Sigmoid colon (tissue), 4 donors: Measurements from ENCODE around the gene SIVA1.

ENCODE experiments used
- EP300 ChIP-seq, 4 donors: sonication (generic); formaldehyde crosslinking; IDR thresholded peaks; one replicate each; pipeline ENCODE4 v1.6.1; 2017; ENCODE audit warnings: antibody characterized with exemption in 4 of 4
- POLR2A ChIP-seq, 2 donors: fragments of 450-650 bp; IDR thresholded peaks; one replicate each; pipeline ENCODE4 v1.6.1; 2016; ENCODE audit warnings: antibody characterized with exemption in 2 of 2, mild to moderate bottlenecking in 2 of 2, moderate library complexity in 2 of 2
- POLR2AphosphoS5 ChIP-seq, 4 donors: sonication (generic); formaldehyde crosslinking; IDR thresholded peaks; one replicate each; pipeline ENCODE4 v1.6.1; 2017; ENCODE audit warnings: antibody characterized with exemption in 4 of 4
- TF ChIP-seq, protein P1 (sequence below), 4 experiments: fragments of 450-650 bp in 3 of 4; fragments of 200-600 bp in 1 of 4; IDR thresholded peaks; one replicate each; pipeline ENCODE4 v1.5.1; 2016 to 2019; ENCODE audit warnings: antibody characterized with exemption in 4 of 4, mild to moderate bottlenecking in 3 of 4, moderate library complexity in 2 of 4

DNA sequence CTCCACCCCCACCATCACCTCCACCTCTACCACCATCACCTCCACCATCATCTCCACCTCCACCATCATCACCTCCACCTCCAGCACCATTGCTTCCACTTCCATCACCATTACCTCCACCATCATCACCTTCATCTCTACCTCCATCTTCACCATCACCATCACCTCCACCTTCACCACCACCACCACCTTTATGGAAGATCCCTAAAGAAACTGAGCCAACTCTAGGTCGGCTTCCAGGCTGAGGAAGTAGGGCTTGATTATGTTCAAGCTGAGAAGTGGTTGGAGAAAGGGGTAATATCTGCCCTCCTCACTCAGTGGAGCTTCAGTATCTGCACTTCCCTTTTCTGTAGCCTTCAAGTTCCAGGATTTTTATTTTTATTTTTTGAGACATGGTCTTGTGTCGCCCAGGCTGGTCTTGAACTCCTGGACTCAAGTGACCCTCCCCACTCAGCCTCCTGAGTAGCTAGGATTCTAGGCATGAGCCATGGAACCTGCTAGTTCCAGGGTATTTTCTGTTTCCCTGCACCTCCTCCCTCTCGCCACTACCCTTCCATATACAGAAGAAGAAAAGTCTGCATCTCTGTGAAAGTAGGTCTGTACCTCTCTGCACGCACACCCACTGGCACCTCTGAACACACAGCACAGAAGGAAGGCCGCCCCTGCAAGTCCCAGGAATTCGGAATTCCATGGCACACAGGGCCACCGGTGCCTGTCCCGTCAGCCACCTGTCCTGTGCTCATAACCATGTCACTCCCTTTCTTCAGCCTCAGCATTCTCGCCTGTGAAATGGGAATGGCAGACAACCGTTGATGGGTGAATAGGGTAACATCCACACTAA lies 53.9 kb downstream of the SIVA1 start:
- TF ChIP-seq, protein P1, sequence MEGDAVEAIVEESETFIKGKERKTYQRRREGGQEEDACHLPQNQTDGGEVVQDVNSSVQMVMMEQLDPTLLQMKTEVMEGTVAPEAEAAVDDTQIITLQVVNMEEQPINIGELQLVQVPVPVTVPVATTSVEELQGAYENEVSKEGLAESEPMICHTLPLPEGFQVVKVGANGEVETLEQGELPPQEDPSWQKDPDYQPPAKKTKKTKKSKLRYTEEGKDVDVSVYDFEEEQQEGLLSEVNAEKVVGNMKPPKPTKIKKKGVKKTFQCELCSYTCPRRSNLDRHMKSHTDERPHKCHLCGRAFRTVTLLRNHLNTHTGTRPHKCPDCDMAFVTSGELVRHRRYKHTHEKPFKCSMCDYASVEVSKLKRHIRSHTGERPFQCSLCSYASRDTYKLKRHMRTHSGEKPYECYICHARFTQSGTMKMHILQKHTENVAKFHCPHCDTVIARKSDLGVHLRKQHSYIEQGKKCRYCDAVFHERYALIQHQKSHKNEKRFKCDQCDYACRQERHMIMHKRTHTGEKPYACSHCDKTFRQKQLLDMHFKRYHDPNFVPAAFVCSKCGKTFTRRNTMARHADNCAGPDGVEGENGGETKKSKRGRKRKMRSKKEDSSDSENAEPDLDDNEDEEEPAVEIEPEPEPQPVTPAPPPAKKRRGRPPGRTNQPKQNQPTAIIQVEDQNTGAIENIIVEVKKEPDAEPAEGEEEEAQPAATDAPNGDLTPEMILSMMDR (IDR thresholded peaks at IDR 0.05): no peak
- TF ChIP-seq EP300 (IDR thresholded peaks at IDR 0.05) (no peak), POLR2A (IDR thresholded peaks at IDR 0.05) (no peak), POLR2AphosphoS5 (IDR thresholded peaks at IDR 0.05) (no peak)
